Fibroblast of lung (primary cell): ENCODE measurements around the gene BTG3. TPM values are rescaled to one million over a fixed set of nuclear protein-coding genes. Genes with fewer than 3 reads are reported as not detected.

Experiments
- DNase-seq, 2 donors: peaks; one replicate each; pipeline versions ENCODE4 v3.0.0 to v3.0.0-alpha.2; 2010; ENCODE audit warnings: low read depth in 2 of 2
- H2AFZ ChIP-seq: 2 replicates; pipeline ENCODE4 v1.5.1; 2012; ENCODE audit warnings: low read length, control low read depth, inconsistent platforms
- H3K27ac ChIP-seq: 2 replicates; pipeline ENCODE4 v1.5.1; 2011; ENCODE audit warnings: low read length, control low read depth; ENCODE audit not compliant: insufficient read depth
- H3K27me3 ChIP-seq: 2 replicates; pipeline ENCODE4 v1.5.1; 2011; ENCODE audit warnings: mild to moderate bottlenecking, low read length; ENCODE audit not compliant: control insufficient read depth, insufficient read depth
- H3K36me3 ChIP-seq: 2 replicates; pipeline ENCODE4 v1.5.1; 2011; ENCODE audit warnings: low read length; ENCODE audit not compliant: control insufficient read depth, insufficient read depth
- H3K4me1 ChIP-seq: 2 replicates; pipeline ENCODE4 v1.5.1; 2011; ENCODE audit warnings: low read length; ENCODE audit not compliant: control insufficient read depth, insufficient read depth; ENCODE audit errors: extremely low read depth
- H3K4me2 ChIP-seq: 2 replicates; pipeline ENCODE4 v1.5.1; 2011; ENCODE audit warnings: low read length, control low read depth; ENCODE audit not compliant: insufficient read depth; ENCODE audit errors: extremely low read depth
- H3K4me3 ChIP-seq, 4 experiments: fragments of 200-600 bp in 1 of 4; sonication (generic) in 1 of 4; replicated peaks in 1 of 4; 2 replicates each; pipeline ENCODE4 v1.5.1; 2011 to 2016; ENCODE audit warnings: low read length in 4 of 4, low read depth in 3 of 4, mild to moderate bottlenecking in 3 of 4, control low read depth in 2 of 4, inconsistent platforms in 1 of 4, mixed read lengths in 1 of 4; ENCODE audit not compliant: insufficient read depth in 1 of 4; ENCODE audit errors: control extremely low read depth in 1 of 4
- H3K79me2 ChIP-seq: 2 replicates; pipeline ENCODE4 v1.5.1; 2012; ENCODE audit warnings: mild to moderate bottlenecking, low read length, inconsistent platforms; ENCODE audit not compliant: control insufficient read depth, insufficient read depth
- H3K9ac ChIP-seq: 2 replicates; pipeline ENCODE4 v1.5.1; 2011; ENCODE audit warnings: mild to moderate bottlenecking, low read length, control low read depth; ENCODE audit not compliant: insufficient read depth
- H3K9me3 ChIP-seq: 2 replicates; pipeline ENCODE4 v1.5.1; 2012; ENCODE audit warnings: low read depth, low read length; ENCODE audit not compliant: control insufficient read depth, insufficient read depth
- H4K20me1 ChIP-seq: 2 replicates; pipeline ENCODE4 v1.5.1; 2011; ENCODE audit warnings: low read length; ENCODE audit not compliant: control insufficient read depth, insufficient read depth; ENCODE audit errors: extremely low read depth
- CTCF ChIP-seq, 2 donors: IDR thresholded peaks in 1 of 2; conservative IDR thresholded peaks in 1 of 2; 1 replicate in 1 of 2; 2 replicates in 1 of 2; pipeline ENCODE4 v1.5.1; 2011 to 2012; ENCODE audit warnings: low read length in 2 of 2, control low read depth in 1 of 2, inconsistent platforms in 1 of 2, low read depth in 1 of 2, mild to moderate bottlenecking in 1 of 2
- EZH2 ChIP-seq: IDR thresholded peaks from 2 replicates; pipeline ENCODE4 v1.5.1; 2012; ENCODE audit warnings: low read length, control low read depth, mild to moderate bottlenecking; ENCODE audit errors: missing control alignments
- polyA minus RNA-seq: library from RNA; depleted of rRNA, polyadenylated mRNA; stranded (reverse); fragments of >200 nt; gene quantifications from 2 replicates; pipeline ENCODE4 v1.2.3, GENCODE V29; 2011; ENCODE audit warnings: low replicate concordance
- polyA plus RNA-seq, 2 donors: library from polyadenylated mRNA; depleted of rRNA in 1 of 2; stranded (reverse) in 1 of 2; unstranded in 1 of 2; fragments of >200 nt; gene quantifications; 2 replicates each; pipeline ENCODE4 v1.2.1, GENCODE V29; 2011 to 2012; ENCODE audit warnings: missing spikeins in 1 of 2
- total RNA-seq: library from RNA; depleted of rRNA; stranded (reverse); fragments of >200 nt; gene quantifications from 2 replicates; pipeline ENCODE4 v1.2.1, GENCODE V29; 2014

Gene BTG3
- 27.5 and 32.5 TPM in 2 replicates for total RNA-seq
- 51.2 and 53.6 TPM in 2 replicates for polyA plus RNA-seq
- polyA plus RNA-seq (2012): 29.5 and 34.7 TPM in 2 replicates
- polyA minus RNA-seq: 1.4 and 1.5 TPM in 2 replicates

GRCh38 chr21:17612565-17613241, at the start of gene BTG3:
TSS of gene BTG3 (minus strand) at chr21:17612901. CDS start at chr21:17609144, 3,757 bp downstream.
- H4K20me1 ChIP-seq: no peaks in the 10 kb centered on the region
- H3K36me3 ChIP-seq: peaks cover 3% of the 10 kb centered on the region
- peak within 1 kb of the TSS; percentile 97 for H3K27ac ChIP-seq
- H3K9me3 ChIP-seq: no peaks in the 10 kb centered on the region
- DNase-seq: peak; percentile 78 to 81
- no peak for TF ChIP-seq EZH2
- no peak for TF ChIP-seq CTCF (conservative IDR thresholded peaks at IDR 0.05 in 1 of 2, IDR thresholded peaks at IDR 0.05 in 1 of 2; ENCODE audit: low read depth in 1 of 2, low read length in 2 of 2)
- peak within 1 kb of the TSS; percentile 94 for H2AFZ ChIP-seq
- H3K9ac ChIP-seq: peak within 1 kb of the TSS; percentile 89
- H3K27me3 ChIP-seq: no peaks in the 10 kb centered on the region
- H3K4me1 ChIP-seq: no peaks in the 10 kb centered on the region
- H3K79me2 ChIP-seq: peaks cover 44% of the 10 kb centered on the region
- H3K4me2 ChIP-seq: peak within 1 kb of the TSS; percentile 85
- peak within 1 kb of the TSS; percentile 69 to 99 (median 86) for H3K4me3 ChIP-seq

GRCh38 chr21:17660862-17661261, 48.2 kb upstream of the BTG3 start:
- DNase-seq: no peak
- Histone ChIP-seq H4K20me1 (no peaks in the 10 kb centered on the region), H3K4me1 (no peaks in the 10 kb centered on the region), H2AFZ (no peak overlapping the region), H3K4me2 (no peak overlapping the region), H3K36me3 (no peaks in the 10 kb centered on the region), H3K9me3 (no peaks in the 10 kb centered on the region), H3K27me3 (no peaks in the 10 kb centered on the region), H3K9ac (no peak overlapping the region), H3K27ac (no peak overlapping the region), H3K4me3 (no peak overlapping the region), H3K79me2 (no peaks in the 10 kb centered on the region)
- TF ChIP-seq EZH2 (no peak), CTCF (conservative IDR thresholded peaks at IDR 0.05 in 1 of 2, IDR thresholded peaks at IDR 0.05 in 1 of 2; ENCODE audit: low read depth in 1 of 2, low read length in 2 of 2) (no peak)

- H2AFZ ChIP-seq: no peak overlapping the region
- H3K4me2 ChIP-seq: no peak overlapping the region
- no peaks in the 10 kb centered on the region for H3K9me3 ChIP-seq
- H3K4me3 ChIP-seq: no peak overlapping the region
- no peaks in the 10 kb centered on the region for H3K4me1 ChIP-seq
- H3K27me3 ChIP-seq: no peaks in the 10 kb centered on the region
- no peaks in the 10 kb centered on the region for H3K36me3 ChIP-seq
- no peaks in the 10 kb centered on the region for H4K20me1 ChIP-seq
- TF ChIP-seq EZH2 (no peak), CTCF (conservative IDR thresholded peaks at IDR 0.05 in 1 of 2, IDR thresholded peaks at IDR 0.05 in 1 of 2; ENCODE audit: low read depth in 1 of 2, low read length in 2 of 2) (no peak)
- no peak overlapping the region for H3K9ac ChIP-seq
- no peaks in the 10 kb centered on the region for H3K79me2 ChIP-seq
- H3K27ac ChIP-seq: no peak overlapping the region
- DNase-seq: peak in 1 of 2 donors; percentile 28
Observed at GRCh38 chr21:17660452-17660851, 47.8 kb upstream of the BTG3 start.
